ENCODE measurements around the gene ANKRD6. TPM values are rescaled to one million over a fixed set of nuclear protein-coding genes. Genes with fewer than 3 reads are reported as not detected.

ANKRD6 gene
- total RNA-seq, 4 donors from 2014 or later: 9.3 to 26.0 (median 12.4) TPM

- DNase-seq (ENCODE audit: low spot score) (no peak), ATAC-seq (ENCODE audit: low FRiP score) (no peak)
- TF ChIP-seq CTCF (IDR thresholded peaks at IDR 0.05): no peak
Observed at GRCh38 chr6:89536231-89536630, 103.3 kb downstream of the ANKRD6 start.

GRCh38 chr6:89539779-89540178, 106.8 kb downstream of the ANKRD6 start:
- DNase-seq (ENCODE audit: low spot score) (no peak), ATAC-seq (ENCODE audit: low FRiP score) (no peak)
- TF ChIP-seq CTCF (IDR thresholded peaks at IDR 0.05): no peak

GRCh38 chr6:89542081-89542857, 109.3 kb downstream of the ANKRD6 start:
- DNase-seq (ENCODE audit: low spot score) (no peak), ATAC-seq (ENCODE audit: low FRiP score) (no peak)
- TF ChIP-seq CTCF (IDR thresholded peaks at IDR 0.05): no peak

GRCh38 chr6:89542866-89543265, 109.9 kb downstream of the ANKRD6 start:
- DNase-seq (ENCODE audit: low spot score) (no peak), ATAC-seq (ENCODE audit: low FRiP score) (no peak)
- TF ChIP-seq CTCF (IDR thresholded peaks at IDR 0.05): no peak

- DNase-seq (ENCODE audit: low spot score) (no peak), ATAC-seq (ENCODE audit: low FRiP score) (no peak)
- TF ChIP-seq CTCF (IDR thresholded peaks at IDR 0.05): no peak
Observed at GRCh38 chr6:89547281-89547680, 114.3 kb downstream of the ANKRD6 start.

- ATAC-seq (ENCODE audit: low FRiP score): no peak
- no peak for TF ChIP-seq CTCF (IDR thresholded peaks at IDR 0.05)
Observed at GRCh38 chr6:89553431-89553830, 120.5 kb downstream of the ANKRD6 start.

GRCh38 chr6:89554106-89554505, 121.2 kb downstream of the ANKRD6 start:
- DNase-seq (ENCODE audit: low spot score) (no peak), ATAC-seq (ENCODE audit: low FRiP score) (no peak)
- no peak for TF ChIP-seq CTCF (IDR thresholded peaks at IDR 0.05)

More at GRCh38 chr6:89553431-89553830, 120.5 kb downstream of the ANKRD6 start:
- DNase-seq (ENCODE audit: low spot score): no peak

Data from omental fat pad (tissue), 4 donors.